ENCODE measurements around the gene AJM1. TPM values are rescaled to one million over a fixed set of nuclear protein-coding genes. Genes with fewer than 3 reads are reported as not detected.

AJM1 gene
- total RNA-seq, 2 donors from 2014 or later: 2.9 to 3.7 TPM

- ATAC-seq (peak; percentile 2), DNase-seq (no peak)
- H3K36me3 Mint-ChIP-seq (ENCODE audit: low read depth): peaks cover 2% of the 10 kb centered on the region
These were observed 6.2 kb downstream of the AJM1 start for GRCh38 chr9:136848393-136849037.

GRCh38 chr9:136849038-136849959 is 7.0 kb downstream of the AJM1 start, which contains the start of gene PHPT1:
TSS of gene PHPT1 (plus strand) at chr9:136849409. CDS start at chr9:136849431, 22 bp downstream.
- Mint-ChIP-seq H3K27ac (peak within 1 kb of the TSS; percentile 77), H3K4me1 (peaks cover 20% of the 10 kb centered on the region), H3K4me3 (peak within 1 kb of the TSS; percentile 92), H3K27me3 (peaks cover 12% of the 10 kb centered on the region), H3K36me3 (ENCODE audit: low read depth) (peaks cover 2% of the 10 kb centered on the region)
- ATAC-seq (peak; percentile 95), DNase-seq (peak; percentile 91 to 95 (median 93))
- no peaks in the 10 kb centered on the region for H3K9me3 ChIP-seq (ENCODE audit: control insufficient read depth, low read length, poor library complexity, severe bottlenecking)

More at GRCh38 chr9:136848393-136849037, 6.2 kb downstream of the AJM1 start:
- H3K9me3 ChIP-seq (ENCODE audit: control insufficient read depth, low read length, poor library complexity, severe bottlenecking): no peaks in the 10 kb centered on the region
- Mint-ChIP-seq H3K27ac (peak overlapping the region; percentile 77), H3K4me1 (peaks cover 20% of the 10 kb centered on the region), H3K4me3 (peak overlapping the region; percentile 92), H3K27me3 (peaks cover 12% of the 10 kb centered on the region)

- ATAC-seq: no peak
These were observed 7.9 kb downstream of the AJM1 start for GRCh38 chr9:136849960-136850865.

GRCh38 chr9:136850866-136851775 is 8.8 kb downstream of the AJM1 start:
- peaks cover 2% of the 10 kb centered on the region for H3K36me3 Mint-ChIP-seq (ENCODE audit: low read depth)
- H3K4me3 Mint-ChIP-seq: peak overlapping the region; percentile 92
- H3K9me3 ChIP-seq (ENCODE audit: control insufficient read depth, low read length, poor library complexity, severe bottlenecking): no peaks in the 10 kb centered on the region
- peaks cover 12% of the 10 kb centered on the region for H3K27me3 Mint-ChIP-seq
- DNase-seq (no peak), ATAC-seq (no peak)
- H3K4me1 Mint-ChIP-seq: peaks cover 20% of the 10 kb centered on the region
- H3K27ac Mint-ChIP-seq: no peak overlapping the region

More at GRCh38 chr9:136849960-136850865, 7.9 kb downstream of the AJM1 start:
- peaks cover 12% of the 10 kb centered on the region for H3K27me3 Mint-ChIP-seq
- H3K9me3 ChIP-seq (ENCODE audit: control insufficient read depth, low read length, poor library complexity, severe bottlenecking): no peaks in the 10 kb centered on the region
- DNase-seq: no peak
- no peak overlapping the region for H3K27ac Mint-ChIP-seq
- peaks cover 20% of the 10 kb centered on the region for H3K4me1 Mint-ChIP-seq
- H3K4me3 Mint-ChIP-seq: peak overlapping the region; percentile 92
- H3K36me3 Mint-ChIP-seq (ENCODE audit: low read depth): peaks cover 2% of the 10 kb centered on the region

- no peaks in the 10 kb centered on the region for H3K36me3 Mint-ChIP-seq (ENCODE audit: low read depth)
- H3K27ac Mint-ChIP-seq: no peak within 1 kb of the TSS
- ATAC-seq (no peak), DNase-seq (no peak)
- peak within 1 kb of the TSS; percentile 7 for H3K4me3 Mint-ChIP-seq
- peaks cover 15% of the 10 kb centered on the region for H3K4me1 Mint-ChIP-seq
- H3K27me3 Mint-ChIP-seq: peaks cover 7% of the 10 kb centered on the region
- no peaks in the 10 kb centered on the region for H3K9me3 ChIP-seq (ENCODE audit: control insufficient read depth, low read length, poor library complexity, severe bottlenecking)
These were observed 9.8 kb downstream of the AJM1 start, which contains the start of gene MAMDC4 for GRCh38 chr9:136851941-136852663. TSS of gene MAMDC4 (plus strand) at chr9:136852346. CDS start at chr9:136852417, 71 bp downstream.

GRCh38 chr9:136852664-136853595 is 10.7 kb downstream of the AJM1 start:
- H3K36me3 Mint-ChIP-seq (ENCODE audit: low read depth): no peaks in the 10 kb centered on the region
- H3K27me3 Mint-ChIP-seq: peaks cover under 1% of the 10 kb centered on the region
- no peak for ATAC-seq
- DNase-seq: peak in 1 of 3 donors; percentile 3
- H3K4me3 Mint-ChIP-seq: no peak overlapping the region
- H3K9me3 ChIP-seq (ENCODE audit: control insufficient read depth, low read length, poor library complexity, severe bottlenecking): no peaks in the 10 kb centered on the region
- H3K4me1 Mint-ChIP-seq: peaks cover 10% of the 10 kb centered on the region
- H3K27ac Mint-ChIP-seq: no peak overlapping the region

GRCh38 chr9:136853596-136854112 is 11.4 kb downstream of the AJM1 start:
- H3K36me3 Mint-ChIP-seq (ENCODE audit: low read depth): no peaks in the 10 kb centered on the region
- H3K4me3 Mint-ChIP-seq: no peak overlapping the region
- peak in 1 of 3 donors; percentile 4 for DNase-seq
- ATAC-seq: no peak
- peaks cover 8% of the 10 kb centered on the region for H3K4me1 Mint-ChIP-seq
- no peaks in the 10 kb centered on the region for H3K9me3 ChIP-seq (ENCODE audit: control insufficient read depth, low read length, poor library complexity, severe bottlenecking)
- H3K27me3 Mint-ChIP-seq: no peaks in the 10 kb centered on the region
- no peak overlapping the region for H3K27ac Mint-ChIP-seq

- Mint-ChIP-seq H3K27ac (no peak overlapping the region), H3K4me3 (no peak overlapping the region)
These were observed 12.0 kb downstream of the AJM1 start for GRCh38 chr9:136854113-136854841.

GRCh38 chr9:136854842-136855460 is 12.7 kb downstream of the AJM1 start:
- Mint-ChIP-seq H3K4me3 (no peak overlapping the region), H3K27ac (no peak overlapping the region), H3K27me3 (no peaks in the 10 kb centered on the region), H3K4me1 (peaks cover 2% of the 10 kb centered on the region), H3K36me3 (ENCODE audit: low read depth) (no peaks in the 10 kb centered on the region)
- ATAC-seq (no peak), DNase-seq (peak; percentile 3 to 8 (median 8))
- H3K9me3 ChIP-seq (ENCODE audit: control insufficient read depth, low read length, poor library complexity, severe bottlenecking): no peaks in the 10 kb centered on the region

More at GRCh38 chr9:136854113-136854841, 12.0 kb downstream of the AJM1 start:
- ATAC-seq: no peak
- Mint-ChIP-seq H3K36me3 (ENCODE audit: low read depth) (no peaks in the 10 kb centered on the region), H3K27me3 (no peaks in the 10 kb centered on the region), H3K4me1 (peaks cover 5% of the 10 kb centered on the region)
- DNase-seq: peak; percentile 3 to 11 (median 8)
- no peaks in the 10 kb centered on the region for H3K9me3 ChIP-seq (ENCODE audit: control insufficient read depth, low read length, poor library complexity, severe bottlenecking)
